ENCODE results near the gene ATP6V0A1. TPM values are rescaled to one million over a fixed set of nuclear protein-coding genes. Genes with fewer than 3 reads are reported as not detected.
"Not testable (repeated sequence)": the region's sequence is repeated elsewhere in the genome, so short reads cannot be mapped to it uniquely, and the experiment has no call there.

Gene ATP6V0A1
- total RNA-seq, 2 donors from 2014 or later: 15.4 to 18.5 TPM

DNA sequence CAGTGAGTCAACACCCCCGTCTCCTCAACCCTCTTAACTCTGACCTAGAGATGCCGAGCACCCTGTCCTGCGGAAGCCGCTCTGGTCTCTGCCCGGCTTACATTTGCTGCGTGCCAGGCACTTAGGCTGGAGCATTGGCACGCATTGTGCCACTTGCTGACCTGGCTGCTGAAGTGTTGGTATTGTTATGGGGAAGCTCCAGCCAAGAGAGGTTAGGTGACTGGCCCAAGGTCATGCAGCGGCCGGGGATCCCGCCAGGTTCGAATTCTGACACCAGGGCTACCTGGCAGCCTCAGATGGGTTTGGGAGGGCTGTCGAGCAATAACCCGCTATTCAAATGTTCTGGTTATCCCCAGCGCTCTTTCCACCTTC lies 89.0 kb downstream of the ATP6V0A1 start:
- ATAC-seq: no peak

DNA sequence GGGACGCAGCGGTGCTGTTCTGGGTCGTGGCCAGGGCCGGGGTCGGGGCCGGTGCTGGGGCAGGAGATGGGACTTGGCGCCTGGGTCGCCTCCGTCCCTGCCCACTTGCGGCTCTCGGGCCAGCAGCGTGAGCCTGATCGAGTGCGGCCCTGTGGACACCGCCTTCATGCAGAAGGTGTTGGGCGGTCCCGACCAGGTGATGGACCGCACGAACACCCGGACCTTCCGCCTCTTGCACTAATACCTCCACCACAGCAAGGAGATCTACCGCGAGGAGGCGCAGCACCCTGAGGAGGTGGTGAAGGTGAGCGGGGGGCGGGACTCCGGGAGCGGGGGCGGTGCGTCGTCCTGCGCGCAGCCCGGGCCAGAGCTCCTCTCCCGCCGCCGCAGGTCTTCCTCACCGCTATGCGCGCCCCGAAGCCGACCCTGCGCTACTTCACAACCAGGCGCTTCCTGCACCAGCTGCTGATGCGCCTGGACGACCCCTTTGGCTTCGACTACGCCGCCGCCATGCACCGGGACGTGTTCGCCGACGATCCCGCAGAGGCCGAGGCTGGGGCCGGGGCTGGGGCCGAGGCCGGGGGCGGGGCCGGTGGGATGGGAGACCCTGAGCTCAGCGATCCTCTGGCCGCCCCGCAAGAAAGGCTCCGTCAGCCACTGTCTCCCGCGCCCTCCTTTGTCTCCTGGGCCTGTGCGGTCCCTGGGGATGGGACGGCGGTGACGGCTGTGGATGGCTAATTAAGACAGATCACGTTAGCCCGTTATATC lies 89.6 kb downstream of the ATP6V0A1 start:
- DNase-seq (peak; percentile 65 to 71 (median 66)), ATAC-seq (peak; percentile 95)
- H3K27me3 Mint-ChIP-seq: no peaks in the 10 kb centered on the region
- H3K4me3 Mint-ChIP-seq: peak overlapping the region; percentile 55
- H3K36me3 Mint-ChIP-seq (ENCODE audit: low read depth): peaks cover 2% of the 10 kb centered on the region
- no peak overlapping the region for H3K27ac Mint-ChIP-seq
- no peaks in the 10 kb centered on the region for H3K9me3 ChIP-seq (ENCODE audit: control insufficient read depth, low read length, poor library complexity, severe bottlenecking)
- peaks cover 14% of the 10 kb centered on the region for H3K4me1 Mint-ChIP-seq

More for the DNA sequence above, 89.0 kb downstream of the ATP6V0A1 start:
- Mint-ChIP-seq H3K4me3 (peak overlapping the region; percentile 55), H3K27me3 (no peaks in the 10 kb centered on the region), H3K27ac (no peak overlapping the region), H3K36me3 (ENCODE audit: low read depth) (peaks cover 2% of the 10 kb centered on the region), H3K4me1 (peaks cover 14% of the 10 kb centered on the region)
- DNase-seq: no peak
- H3K9me3 ChIP-seq (ENCODE audit: control insufficient read depth, low read length, poor library complexity, severe bottlenecking): no peaks in the 10 kb centered on the region

DNA sequence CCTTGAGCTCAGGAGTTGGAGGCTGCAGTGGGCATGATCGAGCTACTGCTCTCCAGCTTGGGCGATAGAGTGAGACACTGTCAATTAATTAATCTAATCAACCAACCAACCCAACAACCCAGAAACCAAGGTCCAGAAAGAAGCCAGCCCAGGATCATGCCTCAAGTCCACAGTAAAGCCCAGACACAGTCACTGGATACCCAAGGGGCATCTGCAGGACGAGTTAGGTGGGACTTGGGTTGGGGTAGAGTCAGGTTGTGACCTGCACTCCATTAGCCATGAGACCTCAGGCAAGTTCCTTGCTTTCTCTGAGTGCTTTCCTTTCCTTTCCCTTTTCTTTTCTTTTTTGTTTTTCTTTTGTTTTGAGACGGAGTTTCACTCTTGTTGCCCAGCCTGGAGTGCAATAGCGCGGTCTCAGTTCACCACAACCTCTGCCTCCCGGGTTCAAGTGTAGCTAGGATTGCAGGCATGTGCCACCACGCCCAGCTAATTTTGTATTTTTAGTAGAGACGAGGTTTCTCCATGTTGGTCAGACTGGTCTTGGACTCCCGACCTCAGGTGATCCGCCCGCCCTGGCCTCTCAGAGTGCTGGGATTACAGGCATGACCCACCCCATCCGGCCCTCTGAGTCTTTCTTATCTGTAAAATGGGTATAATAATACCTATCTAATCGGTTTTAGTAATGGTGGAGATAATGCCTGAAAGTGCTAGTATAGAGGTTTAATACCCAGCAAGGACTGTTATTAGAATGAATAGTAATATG lies 90.5 kb downstream of the ATP6V0A1 start:
- ATAC-seq (no peak), DNase-seq (no peak)
- peaks cover 14% of the 10 kb centered on the region for H3K4me1 Mint-ChIP-seq
- H3K36me3 Mint-ChIP-seq (ENCODE audit: low read depth): peaks cover 2% of the 10 kb centered on the region
- no peaks in the 10 kb centered on the region for H3K9me3 ChIP-seq (ENCODE audit: control insufficient read depth, low read length, poor library complexity, severe bottlenecking)
- no peak overlapping the region for H3K27ac Mint-ChIP-seq
- no peaks in the 10 kb centered on the region for H3K27me3 Mint-ChIP-seq
- peak overlapping the region; percentile 47 for H3K4me3 Mint-ChIP-seq

DNA sequence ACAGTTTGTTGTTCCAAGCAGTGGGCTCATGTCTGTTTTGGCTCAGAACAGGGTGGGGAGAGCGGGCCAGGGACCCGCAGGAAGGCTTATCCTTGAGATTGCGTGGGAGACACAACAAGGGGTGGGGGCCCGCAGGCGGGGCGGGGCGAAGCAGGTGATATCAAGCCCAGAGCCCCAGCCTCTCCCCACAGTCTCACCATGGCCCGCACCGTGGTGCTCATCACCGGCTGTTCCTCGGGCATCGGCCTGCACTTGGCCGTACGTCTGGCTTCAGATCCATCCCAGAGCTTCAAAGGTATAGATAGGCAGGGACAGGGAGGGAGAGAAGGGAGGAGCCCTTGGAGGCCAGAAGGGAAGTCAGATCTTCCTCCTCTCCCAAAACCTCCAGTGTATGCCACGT lies 94.1 kb downstream of the ATP6V0A1 start, which contains the start of gene HSD17B1:
TSS of gene HSD17B1 (plus strand) at position 188 of the 400 bp plus-strand sequence. CDS start at position 199, 11 bp downstream.
- not testable (repeated sequence) for DNase-seq; H3K27me3 Mint-ChIP-seq; ATAC-seq; H3K36me3 Mint-ChIP-seq (ENCODE audit: low read depth); H3K9me3 ChIP-seq (ENCODE audit: control insufficient read depth, low read length, poor library complexity, severe bottlenecking)
- Mint-ChIP-seq H3K4me1 (peaks cover 22% of the 10 kb centered on the region), H3K4me3 (peak within 1 kb of the TSS; percentile 93), H3K27ac (peak within 1 kb of the TSS; percentile 89)

DNA sequence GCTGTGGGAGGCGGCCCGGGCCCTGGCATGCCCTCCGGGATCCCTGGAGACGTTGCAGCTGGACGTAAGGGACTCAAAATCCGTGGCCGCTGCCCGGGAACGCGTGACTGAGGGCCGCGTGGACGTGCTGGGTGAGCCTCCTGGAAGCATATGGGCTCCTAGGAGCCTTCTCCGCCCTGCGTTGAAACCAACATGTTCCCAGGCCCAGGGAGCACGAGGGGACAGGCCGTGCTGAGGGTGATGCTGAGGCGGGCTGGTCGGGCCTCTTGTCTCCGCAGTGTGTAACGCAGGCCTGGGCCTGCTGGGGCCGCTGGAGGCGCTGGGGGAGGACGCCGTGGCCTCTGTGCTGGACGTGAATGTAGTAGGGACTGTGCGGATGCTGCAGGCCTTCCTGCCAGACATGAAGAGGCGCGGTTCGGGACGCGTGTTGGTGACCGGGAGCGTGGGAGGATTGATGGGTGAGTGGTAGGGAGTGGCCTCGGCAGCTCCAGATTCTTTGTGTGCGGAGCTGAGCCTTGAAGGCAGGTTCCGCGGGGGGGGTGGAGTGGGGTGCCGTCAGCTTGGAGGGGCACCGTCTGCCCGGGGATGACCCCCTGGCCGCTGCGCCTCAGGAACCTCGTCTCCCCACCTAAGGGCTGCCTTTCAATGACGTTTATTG lies 94.6 kb downstream of the ATP6V0A1 start:
- H3K9me3 ChIP-seq (ENCODE audit: control insufficient read depth, low read length, poor library complexity, severe bottlenecking): no peaks in the 10 kb centered on the region
- peaks cover 2% of the 10 kb centered on the region for H3K36me3 Mint-ChIP-seq (ENCODE audit: low read depth)
- peak overlapping the region; percentile 89 for H3K27ac Mint-ChIP-seq
- peaks cover 21% of the 10 kb centered on the region for H3K4me1 Mint-ChIP-seq
- H3K4me3 Mint-ChIP-seq: peak overlapping the region; percentile 82
- no peaks in the 10 kb centered on the region for H3K27me3 Mint-ChIP-seq
- ATAC-seq: no peak
- no peak for DNase-seq

DNA sequence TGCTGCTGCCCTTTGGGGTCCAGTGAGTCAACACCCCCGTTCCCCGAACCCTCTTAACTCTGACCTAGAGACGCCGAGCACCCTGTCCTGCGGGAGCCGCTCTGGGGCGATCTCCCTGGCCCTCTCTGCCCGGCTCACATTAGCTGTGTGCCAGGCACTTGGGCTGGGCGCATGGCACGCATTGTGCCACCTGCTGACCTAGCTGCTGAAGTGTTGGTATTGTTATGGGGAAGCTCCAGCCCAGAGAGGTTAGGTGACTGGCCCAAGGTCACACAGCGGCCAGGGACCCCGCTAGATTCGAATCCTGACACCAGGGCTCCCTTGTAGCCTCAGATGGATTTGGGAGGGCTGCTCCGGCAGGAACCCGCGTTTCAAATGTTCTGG lies 95.2 kb downstream of the ATP6V0A1 start:
- H3K27ac Mint-ChIP-seq: peak overlapping the region; percentile 89
- ATAC-seq: peak; percentile 31
- no peak for DNase-seq
- H3K36me3 Mint-ChIP-seq (ENCODE audit: low read depth): peaks cover 2% of the 10 kb centered on the region
- no peaks in the 10 kb centered on the region for H3K27me3 Mint-ChIP-seq
- H3K4me3 Mint-ChIP-seq: peak overlapping the region; percentile 93
- peaks cover 20% of the 10 kb centered on the region for H3K4me1 Mint-ChIP-seq
- no peaks in the 10 kb centered on the region for H3K9me3 ChIP-seq (ENCODE audit: control insufficient read depth, low read length, poor library complexity, severe bottlenecking)

DNA sequence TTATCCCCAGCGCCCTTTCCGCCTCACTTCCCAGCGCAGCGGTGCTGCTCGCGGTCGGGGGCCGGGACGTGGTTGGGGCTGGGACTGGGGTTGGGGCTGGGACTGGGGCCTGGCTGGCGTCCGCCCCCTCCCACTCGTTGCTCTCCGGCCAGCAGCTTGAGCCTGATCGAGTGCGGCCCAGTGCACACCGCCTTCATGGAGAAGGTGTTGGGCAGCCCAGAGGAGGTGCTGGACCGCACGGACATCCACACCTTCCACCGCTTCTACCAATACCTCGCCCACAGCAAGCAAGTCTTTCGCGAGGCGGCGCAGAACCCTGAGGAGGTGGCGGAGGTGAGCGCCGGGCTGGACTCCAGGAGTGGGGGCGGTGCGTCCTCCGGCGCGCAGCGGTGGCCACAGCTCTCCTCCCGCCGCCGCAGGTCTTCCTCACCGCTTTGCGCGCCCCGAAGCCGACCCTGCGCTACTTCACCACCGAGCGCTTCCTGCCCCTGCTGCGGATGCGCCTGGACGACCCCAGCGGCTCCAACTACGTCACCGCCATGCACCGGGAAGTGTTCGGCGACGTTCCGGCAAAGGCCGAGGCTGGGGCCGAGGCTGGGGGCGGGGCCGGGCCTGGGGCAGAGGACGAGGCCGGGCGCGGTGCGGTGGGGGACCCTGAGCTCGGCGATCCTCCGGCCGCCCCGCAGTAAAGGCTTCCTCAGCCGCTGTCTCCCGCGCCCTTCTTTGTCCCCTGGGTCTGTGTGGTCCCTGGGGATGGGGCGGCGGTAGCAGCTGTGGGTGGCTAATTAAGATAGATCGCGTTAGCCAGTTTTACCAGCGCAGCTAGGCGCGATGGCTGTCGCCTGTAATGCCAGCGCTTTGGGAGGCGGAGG lies 95.8 kb downstream of the ATP6V0A1 start:
- Mint-ChIP-seq H3K36me3 (ENCODE audit: low read depth) (peaks cover 2% of the 10 kb centered on the region), H3K4me3 (peak overlapping the region; percentile 93), H3K4me1 (peaks cover 14% of the 10 kb centered on the region), H3K27ac (peak overlapping the region; percentile 89), H3K27me3 (no peaks in the 10 kb centered on the region)
- ATAC-seq (peak; percentile 87), DNase-seq (peak; percentile 50 to 62 (median 60))
- no peaks in the 10 kb centered on the region for H3K9me3 ChIP-seq (ENCODE audit: control insufficient read depth, low read length, poor library complexity, severe bottlenecking)

DNA sequence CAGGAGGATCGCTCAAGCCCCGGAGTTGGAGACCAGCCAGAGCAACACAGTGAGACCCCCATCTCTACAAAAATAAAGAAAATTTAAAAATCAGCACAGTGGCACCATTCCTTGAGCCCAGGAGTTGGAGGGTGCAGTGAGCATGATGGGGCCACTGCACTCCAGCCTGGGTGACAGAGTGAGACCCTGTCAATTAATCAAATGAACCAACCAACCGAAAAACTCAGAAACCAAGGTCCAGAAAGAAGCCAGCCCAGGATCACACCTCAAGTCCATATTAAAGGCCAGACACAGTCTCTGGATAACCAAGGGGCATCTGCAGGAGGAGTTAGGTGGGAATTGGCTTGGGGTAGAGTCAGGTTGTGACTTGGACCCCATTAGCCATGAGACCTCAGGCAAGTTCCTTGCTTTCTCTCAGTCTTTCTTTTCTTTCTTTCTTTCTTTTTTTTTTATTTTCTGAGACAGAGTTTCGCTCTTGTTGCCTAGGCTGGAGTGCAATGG lies 96.5 kb downstream of the ATP6V0A1 start:
- no peaks in the 10 kb centered on the region for H3K27me3 Mint-ChIP-seq
- H3K36me3 Mint-ChIP-seq (ENCODE audit: low read depth): peaks cover 2% of the 10 kb centered on the region
- peak overlapping the region; percentile 89 for H3K27ac Mint-ChIP-seq
- DNase-seq (no peak), ATAC-seq (peak; percentile 8)
- H3K9me3 ChIP-seq (ENCODE audit: control insufficient read depth, low read length, poor library complexity, severe bottlenecking): no peaks in the 10 kb centered on the region
- peak overlapping the region; percentile 93 for H3K4me3 Mint-ChIP-seq
- H3K4me1 Mint-ChIP-seq: peaks cover 14% of the 10 kb centered on the region

DNA sequence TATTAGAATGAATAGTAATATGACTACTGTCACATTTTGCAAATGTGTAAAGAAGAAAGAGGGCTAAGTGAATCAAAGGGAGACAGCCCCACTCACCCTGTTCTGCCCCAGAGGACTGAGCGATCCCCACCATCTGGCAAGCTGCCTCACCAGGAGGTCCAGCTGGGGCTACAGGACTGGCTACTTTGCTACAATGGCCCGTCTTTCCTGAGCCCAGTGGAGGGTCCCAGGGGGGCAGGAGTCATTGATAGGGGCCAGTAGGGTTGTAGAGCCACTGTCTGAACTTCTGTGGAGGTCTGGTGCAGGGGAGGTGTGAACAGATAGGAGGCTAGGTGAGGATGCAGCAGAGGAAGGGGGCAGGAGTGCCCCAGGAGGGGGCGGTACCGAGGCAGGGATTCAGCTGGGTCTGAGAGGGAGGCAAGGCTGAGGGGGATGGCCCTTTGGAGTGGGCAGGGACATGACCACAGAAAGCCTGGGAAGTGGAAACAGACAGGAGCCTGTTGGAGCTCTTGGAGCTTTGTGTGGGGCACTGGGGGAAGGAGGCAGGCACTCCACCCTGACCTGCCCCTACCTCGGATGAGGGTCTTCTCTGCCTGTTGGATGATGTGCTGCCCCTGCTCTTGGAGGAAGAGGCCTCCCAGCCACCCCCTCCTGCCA lies 97.4 kb downstream of the ATP6V0A1 start:
- H3K9me3 ChIP-seq (ENCODE audit: control insufficient read depth, low read length, poor library complexity, severe bottlenecking); H3K36me3 Mint-ChIP-seq (ENCODE audit: low read depth); H3K27ac Mint-ChIP-seq; H3K4me3 Mint-ChIP-seq; H3K27me3 Mint-ChIP-seq; ATAC-seq; DNase-seq; H3K4me1 Mint-ChIP-seq: not testable (repeated sequence)

DNA sequence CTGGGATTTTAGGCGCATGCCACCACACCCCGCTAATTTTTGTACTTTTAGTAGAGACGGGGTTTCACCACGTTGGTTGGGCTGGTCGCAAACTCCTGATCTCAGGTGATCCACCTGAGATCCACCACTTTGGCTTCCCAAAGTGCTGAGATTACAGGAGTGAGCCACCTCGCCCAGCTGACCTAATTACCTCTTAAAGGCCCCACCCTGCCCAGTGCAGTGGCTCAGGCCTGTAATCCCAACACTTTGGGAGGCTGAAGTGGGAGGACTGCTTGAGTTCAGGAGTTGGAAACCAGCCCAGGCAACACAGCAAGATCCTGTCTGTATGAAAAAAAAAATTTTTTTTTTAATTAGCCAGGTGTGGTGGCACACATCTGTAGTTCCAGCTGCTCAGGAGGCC lies 100.4 kb downstream of the ATP6V0A1 start:
- Mint-ChIP-seq H3K27me3 (no peaks in the 10 kb centered on the region), H3K4me3 (no peak overlapping the region), H3K4me1 (peaks cover 19% of the 10 kb centered on the region), H3K27ac (no peak overlapping the region), H3K36me3 (ENCODE audit: low read depth) (no peaks in the 10 kb centered on the region)
- H3K9me3 ChIP-seq (ENCODE audit: control insufficient read depth, low read length, poor library complexity, severe bottlenecking): no peaks in the 10 kb centered on the region
- ATAC-seq: no peak
- no peak for DNase-seq

DNA sequence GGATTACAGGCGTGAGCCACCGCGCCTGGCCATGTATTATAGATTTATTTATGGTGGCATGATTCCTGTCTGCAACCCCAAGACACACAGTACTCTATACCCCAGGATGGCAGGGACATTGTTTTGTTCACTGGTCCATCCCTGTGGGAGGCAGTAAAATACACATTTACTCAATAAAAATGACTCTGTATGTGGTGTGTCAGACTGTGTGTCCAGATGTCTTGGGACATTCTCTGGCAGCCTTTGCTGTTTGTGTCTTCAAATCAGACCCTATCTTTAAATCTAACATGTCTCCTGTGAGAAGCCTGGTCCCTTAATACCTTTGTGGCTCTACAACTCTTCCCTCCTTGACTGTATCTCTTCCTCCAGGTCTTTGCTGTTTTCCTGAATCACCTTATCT lies 101.6 kb downstream of the ATP6V0A1 start:
- no peaks in the 10 kb centered on the region for H3K9me3 ChIP-seq (ENCODE audit: control insufficient read depth, low read length, poor library complexity, severe bottlenecking)
- ATAC-seq: no peak
- peaks cover 13% of the 10 kb centered on the region for H3K4me1 Mint-ChIP-seq
- no peak for DNase-seq
- H3K4me3 Mint-ChIP-seq: no peak overlapping the region
- no peaks in the 10 kb centered on the region for H3K27me3 Mint-ChIP-seq
- H3K27ac Mint-ChIP-seq: no peak overlapping the region
- H3K36me3 Mint-ChIP-seq (ENCODE audit: low read depth): no peaks in the 10 kb centered on the region

DNA sequence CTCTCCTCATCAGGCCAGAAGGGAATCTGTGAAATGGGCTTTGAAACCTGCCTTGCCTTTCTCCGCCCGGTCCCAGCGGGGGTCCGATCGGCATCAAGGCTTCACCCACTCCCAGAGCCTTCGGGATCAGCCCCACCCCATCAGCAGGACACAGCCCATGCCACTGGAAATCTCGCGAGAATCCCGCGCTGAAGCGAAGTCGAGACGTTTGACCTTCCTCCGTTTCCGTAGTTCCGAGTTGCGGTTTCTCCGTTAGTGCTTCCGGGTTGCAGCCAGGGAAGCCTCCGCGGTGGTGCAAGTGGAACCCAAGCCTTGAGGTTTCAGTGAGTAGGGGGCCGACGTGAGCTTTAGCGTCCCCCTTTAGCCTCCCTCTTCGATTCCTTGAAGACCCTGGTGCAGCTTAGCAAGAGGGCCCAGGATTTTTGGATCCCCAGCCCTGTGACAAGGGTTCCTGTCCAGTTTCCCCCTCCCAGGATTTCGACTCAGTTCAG lies 103.3 kb downstream of the ATP6V0A1 start, which contains the start of gene COASY:
TSS of gene COASY (plus strand) at position 252 of the 491 bp plus-strand sequence. CDS start 475 bp downstream, outside the sequence.
- H3K36me3 Mint-ChIP-seq (ENCODE audit: low read depth): no peaks in the 10 kb centered on the region
- H3K4me3 Mint-ChIP-seq: peak within 1 kb of the TSS; percentile 93
- DNase-seq: peak; percentile 72 to 86 (median 80)
- no peaks in the 10 kb centered on the region for H3K9me3 ChIP-seq (ENCODE audit: control insufficient read depth, low read length, poor library complexity, severe bottlenecking)
- peak; percentile 75 for ATAC-seq
- H3K27me3 Mint-ChIP-seq: no peaks in the 10 kb centered on the region
- peak within 1 kb of the TSS; percentile 94 for H3K27ac Mint-ChIP-seq
- H3K4me1 Mint-ChIP-seq: peaks cover 18% of the 10 kb centered on the region
